ENCODE measurements around the gene HCAR1.
"Not testable (repeated sequence)": the region's sequence is repeated elsewhere in the genome, so short reads cannot be mapped to it uniquely, and the experiment has no call there.

The HCAR1 gene

GRCh38 chr12:122722387-122722786 lies 8.3 kb downstream of the HCAR1 start:
- DNase-seq (ENCODE audit: insufficient read length, low spot score) = no peak
- no peak for FAIRE-seq

DNA sequence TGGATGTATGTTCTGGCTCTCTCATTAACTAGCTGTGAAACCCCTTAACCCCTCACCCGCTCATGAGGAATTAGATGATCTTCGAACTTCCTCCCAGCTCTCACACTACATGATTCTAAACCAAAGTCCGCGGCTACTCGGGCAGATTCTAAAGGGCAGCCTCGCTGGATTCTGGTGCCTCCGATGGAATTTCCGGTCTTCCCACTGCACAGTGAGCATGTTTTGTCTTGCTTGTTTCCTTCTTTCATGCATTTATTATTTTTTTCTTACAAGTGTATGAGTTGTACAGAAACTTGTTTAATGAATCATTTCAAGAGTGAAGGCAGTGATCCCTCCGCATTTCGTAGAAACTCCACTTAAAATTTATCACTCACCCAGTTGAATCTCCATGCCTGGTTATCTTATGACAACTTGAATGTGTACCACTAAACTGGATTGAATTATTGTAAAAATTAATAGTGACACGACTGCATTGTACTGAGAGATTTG lies 9.5 kb downstream of the HCAR1 start:
- FAIRE-seq (no peak), DNase-seq (ENCODE audit: insufficient read length, low spot score) (no peak)

GRCh38 chr12:122716658-122717057 lies 14.0 kb downstream of the HCAR1 start, which contains the start of gene HCAR3:
Gene HCAR3, minus strand, starts transcription at chr12:122716811. Its CDS starts 74 bp downstream, at chr12:122716737.
- DNase-seq (ENCODE audit: insufficient read length, low spot score); FAIRE-seq: not testable (repeated sequence)

GRCh38 chr12:122715211-122715610 lies 15.4 kb downstream of the HCAR1 start:
- DNase-seq (ENCODE audit: insufficient read length, low spot score); FAIRE-seq: not testable (repeated sequence)

DNA sequence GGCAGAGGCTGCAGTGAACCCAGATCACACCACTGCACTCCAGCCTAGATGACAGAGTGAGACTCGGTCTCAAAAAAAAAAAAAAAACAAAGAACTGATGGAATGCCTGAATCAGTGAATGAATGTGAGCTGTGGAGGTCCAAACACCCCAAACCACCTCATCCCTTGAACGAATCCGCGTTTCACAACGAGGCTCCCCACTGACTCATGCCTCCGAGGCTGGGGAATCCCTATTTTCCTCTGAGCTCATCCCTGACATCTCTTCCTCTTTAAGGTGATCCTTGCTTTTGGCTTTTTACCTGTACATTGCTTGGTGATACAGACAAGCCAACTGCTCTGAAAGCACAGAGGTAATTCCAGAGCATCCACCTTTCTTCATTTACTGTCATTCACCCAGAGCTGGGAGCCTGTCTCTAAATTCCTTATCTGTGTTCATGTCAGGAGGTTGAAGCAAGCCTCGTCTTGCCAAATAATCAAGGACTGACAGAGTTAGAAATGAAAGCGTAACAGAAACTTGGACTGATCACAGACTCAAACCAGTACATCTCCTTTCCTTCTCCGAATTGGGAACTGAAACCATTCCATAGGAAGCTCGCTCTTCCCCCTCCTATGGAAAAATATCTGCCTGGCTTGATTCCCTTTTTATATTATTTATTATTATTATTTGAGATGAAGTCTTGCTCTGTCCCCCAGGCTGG lies 17.0 kb downstream of the HCAR1 start:
- peak; percentile 80 for FAIRE-seq

DNA sequence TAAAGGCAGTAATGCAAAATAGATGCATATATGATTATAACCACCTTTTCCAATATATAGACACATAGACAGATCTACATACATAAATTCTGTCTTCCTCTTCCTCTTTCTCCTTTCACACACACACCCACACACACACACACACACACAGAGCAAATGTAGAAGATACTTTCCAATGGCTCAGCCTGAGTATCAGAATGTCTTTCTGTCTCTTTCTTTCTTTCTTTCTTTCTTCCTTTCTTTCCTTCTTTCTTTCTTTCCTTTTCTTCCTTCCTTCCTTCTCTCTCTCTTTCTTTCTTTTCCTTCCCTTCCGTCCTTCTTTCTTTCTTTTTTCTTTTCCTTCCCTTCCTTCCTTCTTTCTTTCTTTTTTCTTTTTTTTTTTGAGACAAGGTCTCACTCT lies 19.4 kb downstream of the HCAR1 start:
- not testable (repeated sequence) for FAIRE-seq; DNase-seq (ENCODE audit: insufficient read length, low spot score)

More for the DNA sequence above, 17.0 kb downstream of the HCAR1 start:
- DNase-seq (ENCODE audit: insufficient read length, low spot score) = not testable (repeated sequence)

GRCh38 chr12:122710341-122710740 lies 20.3 kb downstream of the HCAR1 start:
- DNase-seq (ENCODE audit: insufficient read length, low spot score); FAIRE-seq: not testable (repeated sequence)

- FAIRE-seq; DNase-seq (ENCODE audit: insufficient read length, low spot score): not testable (repeated sequence)
These were observed 21.4 kb downstream of the HCAR1 start for GRCh38 chr12:122709287-122709686.

- not testable (repeated sequence) for FAIRE-seq; DNase-seq (ENCODE audit: insufficient read length, low spot score)
These were observed 26.8 kb downstream of the HCAR1 start for GRCh38 chr12:122703841-122704240.

DNA sequence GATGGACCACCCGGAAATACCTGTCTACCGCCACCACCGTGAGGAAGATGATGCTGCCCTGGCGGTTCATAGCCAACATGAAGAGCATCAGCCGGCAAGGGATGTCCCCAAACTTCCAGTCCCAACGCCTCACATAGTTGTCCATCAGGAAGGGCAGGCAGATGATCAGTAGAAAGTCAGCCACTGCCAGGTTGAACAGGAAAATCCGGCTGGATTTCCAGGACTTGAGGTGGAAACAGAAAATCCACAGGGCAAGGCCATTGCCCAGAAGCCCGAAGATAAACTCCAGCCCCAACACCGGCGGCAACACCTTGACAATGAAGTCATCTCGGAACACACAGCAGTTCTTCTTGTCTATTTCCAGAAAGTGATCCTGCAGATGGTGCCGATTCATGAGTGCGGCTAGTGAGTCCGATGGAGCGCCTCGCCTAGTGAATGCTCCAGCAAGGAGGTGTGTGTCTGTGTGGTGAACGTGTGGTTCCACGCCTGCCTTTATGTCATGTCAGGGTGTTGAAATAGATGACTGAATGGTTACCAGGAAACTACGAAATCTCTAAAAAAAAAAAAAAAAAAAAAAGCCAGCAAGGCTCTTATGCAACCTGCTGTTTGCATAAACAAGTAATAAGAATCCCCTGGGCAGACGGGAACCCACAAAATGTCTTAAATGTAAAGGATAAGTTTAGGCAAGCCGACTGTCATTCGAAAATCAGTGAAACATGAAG lies 27.6 kb downstream of the HCAR1 start, which contains the start of gene HCAR2:
HCAR2 (minus strand) TSS at position 468 of the 722 bp plus-strand sequence; CDS start at position 394, 74 bp downstream.
- not testable (repeated sequence) for DNase-seq (ENCODE audit: insufficient read length, low spot score); FAIRE-seq

DNA sequence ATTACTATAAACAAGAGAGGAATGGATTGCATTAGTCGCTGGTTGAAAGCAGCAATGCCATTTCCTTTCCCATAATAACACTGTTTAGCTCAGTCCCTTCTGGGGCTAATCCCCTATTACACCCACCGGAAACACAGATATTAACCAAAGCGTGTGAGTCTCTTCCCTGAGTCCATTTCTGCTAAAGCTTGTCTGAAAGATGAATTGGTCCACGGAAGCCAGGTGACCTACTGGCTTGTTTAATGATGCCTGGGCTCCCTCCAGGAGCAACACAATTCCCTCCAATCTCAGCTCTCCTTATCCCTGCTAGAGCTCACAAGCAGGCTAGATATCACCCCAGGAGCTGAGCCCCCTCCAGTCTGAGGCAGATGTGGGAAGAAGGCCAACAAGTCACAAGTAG lies 29.2 kb downstream of the HCAR1 start:
- not testable (repeated sequence) for DNase-seq (ENCODE audit: insufficient read length, low spot score); FAIRE-seq

- not testable (repeated sequence) for FAIRE-seq; DNase-seq (ENCODE audit: insufficient read length, low spot score)
These were observed 30.5 kb downstream of the HCAR1 start for GRCh38 chr12:122700038-122700710.

GRCh38 chr12:122696922-122697321 lies 33.7 kb downstream of the HCAR1 start:
- not testable (repeated sequence) for DNase-seq (ENCODE audit: insufficient read length, low spot score); FAIRE-seq

- DNase-seq (ENCODE audit: insufficient read length, low spot score) (no peak), FAIRE-seq (no peak)
These were observed 39.1 kb downstream of the HCAR1 start for GRCh38 chr12:122691566-122691965.

GRCh38 chr12:122688291-122688690 lies 42.4 kb downstream of the HCAR1 start:
- FAIRE-seq = no peak
- DNase-seq (ENCODE audit: insufficient read length, low spot score) = no peak

- DNase-seq (ENCODE audit: insufficient read length, low spot score) (no peak), FAIRE-seq (no peak)
These were observed 43.6 kb downstream of the HCAR1 start for GRCh38 chr12:122687086-122687485.

- FAIRE-seq (no peak), DNase-seq (ENCODE audit: insufficient read length, low spot score) (no peak)
These were observed 44.1 kb downstream of the HCAR1 start for GRCh38 chr12:122686538-122686937.

- FAIRE-seq (no peak), DNase-seq (ENCODE audit: insufficient read length, low spot score) (no peak)
These were observed 46.3 kb downstream of the HCAR1 start for GRCh38 chr12:122684297-122684813.

GRCh38 chr12:122681814-122682213 lies 48.8 kb downstream of the HCAR1 start:
- no peak for FAIRE-seq

DNA sequence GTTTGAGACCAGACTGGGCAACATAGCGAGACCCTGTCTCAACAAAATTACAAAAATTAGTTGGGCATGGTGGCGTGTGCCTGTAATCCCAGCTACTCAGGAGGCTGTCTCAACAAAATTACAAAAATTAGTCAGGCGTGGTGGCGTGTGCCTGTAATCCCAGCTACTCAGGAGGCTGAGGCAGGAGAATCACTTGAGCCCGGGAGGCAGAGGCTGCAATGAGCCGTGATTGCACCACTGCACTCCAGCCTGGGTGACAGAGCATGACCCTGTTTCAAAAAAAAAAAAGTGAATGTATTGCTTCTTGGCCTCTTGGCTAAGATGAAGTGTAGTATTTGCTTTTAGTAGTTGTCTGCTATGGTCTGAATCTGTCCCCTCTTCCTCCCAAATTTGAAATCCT lies 49.7 kb downstream of the HCAR1 start:
- not testable (repeated sequence) for DNase-seq (ENCODE audit: insufficient read length, low spot score); FAIRE-seq

More at GRCh38 chr12:122681814-122682213, 48.8 kb downstream of the HCAR1 start:
- DNase-seq (ENCODE audit: insufficient read length, low spot score) = no peak
